ENCODE results near the gene VDAC1. TPM values are rescaled to one million over a fixed set of nuclear protein-coding genes. Genes with fewer than 3 reads are reported as not detected.
"Not testable (repeated sequence)": the region's sequence is repeated elsewhere in the genome, so short reads cannot be mapped to it uniquely, and the experiment has no call there.

The VDAC1 gene
- total RNA-seq, 2 experiments from 2014 or later = 216 to 218 TPM

GRCh38 chr5:133938929-133939328 is 65.8 kb downstream of the VDAC1 start:
- Mint-ChIP-seq H3K4me3 (no peak overlapping the region), H3K4me1 (peaks cover 6% of the 10 kb centered on the region), H3K27ac (no peak overlapping the region), H3K27me3 (no peaks in the 10 kb centered on the region), H3K36me3 (ENCODE audit: low read depth) (no peaks in the 10 kb centered on the region), H3K9me3 (peaks cover 4% of the 10 kb centered on the region)
- ChIA-PET CTCF (no interaction called here), POLR2A (no interaction called here)
- no peak for DNase-seq

- ChIA-PET POLR2A (interaction anchor here (0.6 kb wide), 1 partner anchor 31 kb away, joined by 3 read pairs; no protein-coding TSS in a partner anchor), CTCF (no interaction called here)
- no peak for DNase-seq
- peaks cover 4% of the 10 kb centered on the region for H3K9me3 Mint-ChIP-seq
- H3K4me1 Mint-ChIP-seq = peaks cover 6% of the 10 kb centered on the region
- H3K36me3 Mint-ChIP-seq (ENCODE audit: low read depth) = no peaks in the 10 kb centered on the region
- H3K27me3 Mint-ChIP-seq = no peaks in the 10 kb centered on the region
- H3K27ac Mint-ChIP-seq = no peak overlapping the region
- H3K4me3 Mint-ChIP-seq = no peak overlapping the region
Observed at GRCh38 chr5:133938039-133938821, 66.5 kb downstream of the VDAC1 start.

- H3K4me1 Mint-ChIP-seq; H3K36me3 Mint-ChIP-seq (ENCODE audit: low read depth); H3K27ac Mint-ChIP-seq; H3K4me3 Mint-ChIP-seq; CTCF ChIA-PET; H3K9me3 Mint-ChIP-seq; H3K27me3 Mint-ChIP-seq; DNase-seq: not testable (repeated sequence)
- POLR2A ChIA-PET = interaction anchor here (0.6 kb wide), 1 partner anchor 31 kb away, joined by 3 read pairs; no protein-coding TSS in a partner anchor
Observed at GRCh38 chr5:133937628-133938027, 67.1 kb downstream of the VDAC1 start.

- no peak for DNase-seq
- ChIA-PET POLR2A (no interaction called here), CTCF (no interaction called here)
- Mint-ChIP-seq H3K27ac (no peak overlapping the region), H3K27me3 (no peaks in the 10 kb centered on the region), H3K9me3 (peaks cover 4% of the 10 kb centered on the region), H3K36me3 (ENCODE audit: low read depth) (no peaks in the 10 kb centered on the region), H3K4me3 (no peak overlapping the region), H3K4me1 (peaks cover 10% of the 10 kb centered on the region)
Observed at GRCh38 chr5:133936651-133937015, 68.1 kb downstream of the VDAC1 start.

GRCh38 chr5:133935991-133936650 is 68.7 kb downstream of the VDAC1 start:
- H3K36me3 Mint-ChIP-seq (ENCODE audit: low read depth); POLR2A ChIA-PET; DNase-seq; H3K9me3 Mint-ChIP-seq; H3K27ac Mint-ChIP-seq; CTCF ChIA-PET; H3K27me3 Mint-ChIP-seq; H3K4me3 Mint-ChIP-seq: not testable (repeated sequence)
- peaks cover 15% of the 10 kb centered on the region for H3K4me1 Mint-ChIP-seq

- Mint-ChIP-seq H3K4me1 (peaks cover 19% of the 10 kb centered on the region), H3K36me3 (ENCODE audit: low read depth) (no peaks in the 10 kb centered on the region), H3K27ac (no peak overlapping the region), H3K9me3 (peaks cover 4% of the 10 kb centered on the region), H3K27me3 (no peaks in the 10 kb centered on the region), H3K4me3 (no peak overlapping the region)
- POLR2A ChIA-PET = no interaction called here
- CTCF ChIA-PET = no interaction called here
- no peak for DNase-seq
Observed at GRCh38 chr5:133935667-133935940, 69.2 kb downstream of the VDAC1 start.

- no peak for DNase-seq
- Mint-ChIP-seq H3K27me3 (no peaks in the 10 kb centered on the region), H3K4me3 (no peak overlapping the region), H3K27ac (no peak overlapping the region), H3K9me3 (peaks cover 4% of the 10 kb centered on the region), H3K36me3 (ENCODE audit: low read depth) (no peaks in the 10 kb centered on the region), H3K4me1 (peaks cover 25% of the 10 kb centered on the region)
- ChIA-PET CTCF (no interaction called here), POLR2A (no interaction called here)
Observed at GRCh38 chr5:133934822-133935666, 69.7 kb downstream of the VDAC1 start.

GRCh38 chr5:133934311-133934710 is 70.5 kb downstream of the VDAC1 start:
- H3K4me3 Mint-ChIP-seq = no peak overlapping the region
- H3K4me1 Mint-ChIP-seq = peaks cover 27% of the 10 kb centered on the region
- ChIA-PET CTCF (interaction anchor here (0.6 kb wide), 1 partner anchor 19 kb away, joined by 3 read pairs; no protein-coding TSS in a partner anchor), POLR2A (no interaction called here)
- no peaks in the 10 kb centered on the region for H3K27me3 Mint-ChIP-seq
- no peak for DNase-seq
- no peaks in the 10 kb centered on the region for H3K36me3 Mint-ChIP-seq (ENCODE audit: low read depth)
- H3K9me3 Mint-ChIP-seq = peaks cover 4% of the 10 kb centered on the region
- no peak overlapping the region for H3K27ac Mint-ChIP-seq

GRCh38 chr5:133933670-133934295 is 71.0 kb downstream of the VDAC1 start:
- Mint-ChIP-seq H3K36me3 (ENCODE audit: low read depth) (no peaks in the 10 kb centered on the region), H3K4me1 (peaks cover 25% of the 10 kb centered on the region), H3K27me3 (no peaks in the 10 kb centered on the region), H3K4me3 (no peak overlapping the region), H3K9me3 (peaks cover 4% of the 10 kb centered on the region), H3K27ac (no peak overlapping the region)
- ChIA-PET CTCF (interaction anchor here (0.6 kb wide), 1 partner anchor 19 kb away, joined by 3 read pairs; no protein-coding TSS in a partner anchor), POLR2A (no interaction called here)
- no peak for DNase-seq

GRCh38 chr5:133933169-133933509 is 71.6 kb downstream of the VDAC1 start:
- POLR2A ChIA-PET = no interaction called here
- no peaks in the 10 kb centered on the region for H3K36me3 Mint-ChIP-seq (ENCODE audit: low read depth)

GRCh38 chr5:133932441-133933168 is 72.2 kb downstream of the VDAC1 start:
- Mint-ChIP-seq H3K9me3 (peaks cover 4% of the 10 kb centered on the region), H3K27me3 (no peaks in the 10 kb centered on the region), H3K4me3 (no peak overlapping the region), H3K36me3 (ENCODE audit: low read depth) (no peaks in the 10 kb centered on the region), H3K27ac (no peak overlapping the region), H3K4me1 (peaks cover 24% of the 10 kb centered on the region)
- POLR2A ChIA-PET = no interaction called here
- CTCF ChIA-PET = no interaction called here
- DNase-seq = no peak

More at GRCh38 chr5:133933169-133933509, 71.6 kb downstream of the VDAC1 start:
- no peaks in the 10 kb centered on the region for H3K27me3 Mint-ChIP-seq
- H3K9me3 Mint-ChIP-seq = peaks cover 4% of the 10 kb centered on the region
- CTCF ChIA-PET = no interaction called here
- no peak overlapping the region for H3K27ac Mint-ChIP-seq
- DNase-seq = no peak
- peaks cover 24% of the 10 kb centered on the region for H3K4me1 Mint-ChIP-seq
- no peak overlapping the region for H3K4me3 Mint-ChIP-seq

- POLR2A ChIA-PET = no interaction called here
Observed at GRCh38 chr5:133931546-133931945, 73.2 kb downstream of the VDAC1 start.

GRCh38 chr5:133930813-133931090 is 74.0 kb downstream of the VDAC1 start:
- H3K4me3 Mint-ChIP-seq = peak overlapping the region; percentile 43
- H3K27me3 Mint-ChIP-seq = no peaks in the 10 kb centered on the region
- H3K9me3 Mint-ChIP-seq = no peaks in the 10 kb centered on the region
- H3K4me1 Mint-ChIP-seq = peaks cover 24% of the 10 kb centered on the region
- POLR2A ChIA-PET = no interaction called here
- H3K27ac Mint-ChIP-seq = no peak overlapping the region
- no peak for DNase-seq
- H3K36me3 Mint-ChIP-seq (ENCODE audit: low read depth) = no peaks in the 10 kb centered on the region
- CTCF ChIA-PET = interaction anchor here (0.7 to 1.2 kb wide), 2 partner anchors 49 to 487 kb away, joined by 5 read pairs; no protein-coding TSS in a partner anchor

More at GRCh38 chr5:133931546-133931945, 73.2 kb downstream of the VDAC1 start:
- Mint-ChIP-seq H3K27me3 (no peaks in the 10 kb centered on the region), H3K27ac (no peak overlapping the region), H3K36me3 (ENCODE audit: low read depth) (no peaks in the 10 kb centered on the region), H3K4me1 (peaks cover 24% of the 10 kb centered on the region), H3K4me3 (no peak overlapping the region), H3K9me3 (peaks cover under 1% of the 10 kb centered on the region)
- DNase-seq = no peak
- CTCF ChIA-PET = no interaction called here

Measured in activated CD4-positive, alpha-beta memory T cell treated with anti-CD3 and anti-CD28 coated beads, Interleukin-2, amount 10 ng/mL, durations not matched to agents 7 days and 5 days (primary cell).